ENCODE data around the gene PBRM1. TPM values are rescaled to one million over a fixed set of nuclear protein-coding genes. Genes with fewer than 3 reads are reported as not detected.

PBRM1 gene
- total RNA-seq, 2 donors from 2014 or later = 73.4 to 78.5 TPM

DNA sequence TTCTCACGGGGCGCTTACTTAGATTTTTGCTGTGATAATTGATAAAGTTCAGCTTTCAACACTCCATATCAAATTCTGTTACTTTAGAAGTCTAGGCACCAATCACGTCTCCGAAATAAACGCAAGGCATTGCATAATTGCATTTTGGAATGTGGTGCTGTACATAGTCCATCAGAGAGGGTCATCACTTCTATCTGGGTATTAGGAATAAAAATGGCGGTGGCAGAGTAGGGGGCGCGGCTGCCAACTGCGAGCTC lies 149.7 kb downstream of the PBRM1 start:
- Histone ChIP-seq H3K9me3 (ENCODE audit: control insufficient read depth, low read length) (no peaks in the 10 kb centered on the region), H3K27me3 (ENCODE audit: control insufficient read depth, insufficient read depth, low read length, poor library complexity, severe bottlenecking) (no peaks in the 10 kb centered on the region), H3K4me1 (ENCODE audit: control insufficient read depth, insufficient read depth, low read length) (peaks cover 5% of the 10 kb centered on the region), H3K4me3 (ENCODE audit: low read length) (no peak overlapping the region), H3K27ac (ENCODE audit: low read depth, low read length) (no peak overlapping the region), H3K9ac (ENCODE audit: extremely low read depth, low read length, poor library complexity, severe bottlenecking) (no peak overlapping the region), H3K36me3 (ENCODE audit: control insufficient read depth, insufficient read depth, low read length) (peaks cover 29% of the 10 kb centered on the region)
- Mint-ChIP-seq H3K4me1 (peaks cover 24% of the 10 kb centered on the region), H3K9me3 (no peaks in the 10 kb centered on the region), H3K27me3 (ENCODE audit: insufficient read depth) (no peaks in the 10 kb centered on the region), H3K4me3 (peak overlapping the region; percentile 99), H3K36me3 (ENCODE audit: low read depth) (peaks cover 16% of the 10 kb centered on the region), H3K27ac (no peak overlapping the region)
- DNase-seq = no peak
- 31 to 32% methylated on average over 7 to 9 of the region's 9 CpGs for WGBS, 2 experiments (ENCODE audit: insufficient coverage in 1 of 2, insufficient read length in 1 of 2)
- no peak for TF ChIP-seq CTCF (conservative IDR thresholded peaks at IDR 0.05)

DNA sequence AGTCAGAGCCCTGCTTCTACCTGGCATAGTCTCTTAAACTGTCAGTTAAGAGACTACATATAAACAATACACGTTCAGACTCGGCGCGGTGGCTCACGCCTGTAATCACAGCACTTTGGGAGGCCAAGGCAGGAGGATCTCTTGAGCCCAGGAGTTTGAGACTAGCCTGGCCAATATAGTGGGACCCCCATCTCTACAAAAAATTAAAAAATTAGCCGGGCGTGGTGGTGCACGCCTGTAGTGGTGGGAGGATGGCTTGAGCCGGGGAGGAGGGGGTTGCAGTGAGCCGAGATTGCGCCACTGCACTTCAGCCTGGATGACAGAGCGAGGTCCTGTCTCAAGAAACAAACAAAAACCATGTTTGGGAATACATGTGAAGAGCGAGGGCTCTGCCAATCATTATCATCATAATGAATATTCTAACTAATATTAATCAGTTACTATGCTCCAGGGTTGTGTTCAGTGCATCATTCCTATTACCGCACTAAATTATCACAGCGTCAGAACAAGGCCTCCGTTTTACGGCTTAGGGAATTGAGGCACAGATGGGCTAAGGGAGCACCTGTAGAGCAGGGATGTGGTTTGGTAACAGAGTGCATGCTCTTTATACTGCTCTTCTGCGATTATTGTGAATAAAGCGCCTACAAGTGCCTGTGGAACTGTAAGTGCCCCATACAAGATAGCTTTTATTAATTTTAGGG lies 150.2 kb downstream of the PBRM1 start:
- no peak for TF ChIP-seq CTCF (conservative IDR thresholded peaks at IDR 0.05)
- no peak overlapping the region for H3K4me3 ChIP-seq (ENCODE audit: low read length)
- 93 to 95% methylated on average over 11 to 19 of the region's 19 CpGs for WGBS, 2 experiments (ENCODE audit: insufficient coverage in 1 of 2, insufficient read length in 1 of 2)
- Mint-ChIP-seq H3K27ac (no peak overlapping the region), H3K36me3 (ENCODE audit: low read depth) (peaks cover 11% of the 10 kb centered on the region), H3K4me3 (peak overlapping the region; percentile 99), H3K9me3 (no peaks in the 10 kb centered on the region), H3K27me3 (ENCODE audit: insufficient read depth) (no peaks in the 10 kb centered on the region), H3K4me1 (peaks cover 24% of the 10 kb centered on the region)
- H3K9ac ChIP-seq (ENCODE audit: extremely low read depth, low read length, poor library complexity, severe bottlenecking) = no peak overlapping the region
- H3K9me3 ChIP-seq (ENCODE audit: control insufficient read depth, low read length) = no peaks in the 10 kb centered on the region
- H3K36me3 ChIP-seq (ENCODE audit: control insufficient read depth, insufficient read depth, low read length) = peaks cover 28% of the 10 kb centered on the region
- H3K4me1 ChIP-seq (ENCODE audit: control insufficient read depth, insufficient read depth, low read length) = peaks cover 5% of the 10 kb centered on the region
- no peaks in the 10 kb centered on the region for H3K27me3 ChIP-seq (ENCODE audit: control insufficient read depth, insufficient read depth, low read length, poor library complexity, severe bottlenecking)
- DNase-seq = no peak
- H3K27ac ChIP-seq (ENCODE audit: low read depth, low read length) = no peak overlapping the region

GRCh38 chr3:52534281-52535183 lies 151.2 kb downstream of the PBRM1 start:
- no peak overlapping the region for H3K27ac Mint-ChIP-seq
- peak; percentile 72 for DNase-seq
- no peaks in the 10 kb centered on the region for H3K27me3 Mint-ChIP-seq (ENCODE audit: insufficient read depth)

More at GRCh38 chr3:52534281-52535183, 151.2 kb downstream of the PBRM1 start:
- Histone ChIP-seq H3K27me3 (ENCODE audit: control insufficient read depth, insufficient read depth, low read length, poor library complexity, severe bottlenecking) (no peaks in the 10 kb centered on the region), H3K4me1 (ENCODE audit: control insufficient read depth, insufficient read depth, low read length) (peaks cover 5% of the 10 kb centered on the region), H3K27ac (ENCODE audit: low read depth, low read length) (peak overlapping the region; percentile 54), H3K9me3 (ENCODE audit: control insufficient read depth, low read length) (no peaks in the 10 kb centered on the region), H3K9ac (ENCODE audit: extremely low read depth, low read length, poor library complexity, severe bottlenecking) (peak overlapping the region; percentile 44), H3K36me3 (ENCODE audit: control insufficient read depth, insufficient read depth, low read length) (peaks cover 27% of the 10 kb centered on the region), H3K4me3 (ENCODE audit: low read length) (peak overlapping the region; percentile 74)
- Mint-ChIP-seq H3K9me3 (no peaks in the 10 kb centered on the region), H3K4me1 (peaks cover 24% of the 10 kb centered on the region), H3K36me3 (ENCODE audit: low read depth) (peaks cover 11% of the 10 kb centered on the region), H3K4me3 (peak overlapping the region; percentile 71)
- no peak for TF ChIP-seq CTCF (conservative IDR thresholded peaks at IDR 0.05)
- 66 to 82% methylated on average over 50 to 57 of the region's 57 CpGs for WGBS, 2 experiments (ENCODE audit: insufficient coverage in 1 of 2, insufficient read length in 1 of 2)

Measured in endodermal cell (in vitro differentiated cells).